Measurements from ENCODE around the gene LIPC.
A peak's percentile ranks its signal among the peaks of the same experiment; 100 is the strongest.

Gene LIPC

GRCh38 chr15:58515807-58516206 is 84.0 kb downstream of the LIPC start:
- no peak overlapping the region for H3K9ac ChIP-seq (ENCODE audit: low read depth, low read length)
- DNase-seq: peak; percentile 19
- no peaks in the 10 kb centered on the region for H3K9me3 ChIP-seq (ENCODE audit: insufficient read depth, low read length, severe bottlenecking)
- no peak for ATAC-seq (ENCODE audit: insufficient read depth, low read depth)
- H3K79me2 ChIP-seq (ENCODE audit: insufficient read depth, low read length): no peaks in the 10 kb centered on the region
- no peaks in the 10 kb centered on the region for H3K36me3 ChIP-seq (ENCODE audit: insufficient read depth, low read length)
- H3K27ac ChIP-seq (ENCODE audit: low read length): no peak overlapping the region; the same call in 1 of the 2 replicates
- no peak overlapping the region for H2AFZ ChIP-seq (ENCODE audit: low read depth, low read length)
- H3K4me1 ChIP-seq (ENCODE audit: insufficient read depth, low read length): peaks cover 34% of the 10 kb centered on the region
- no peak overlapping the region for H3K4me3 ChIP-seq (ENCODE audit: low read depth in 1 of 2, low read length in 2 of 2)
- H3K4me2 ChIP-seq (ENCODE audit: insufficient read depth, low read length): no peak overlapping the region
- H3K27me3 ChIP-seq (ENCODE audit: insufficient read depth, low read length, poor library complexity): no peaks in the 10 kb centered on the region
- H4K20me1 ChIP-seq (ENCODE audit: insufficient read depth, low read length): no peaks in the 10 kb centered on the region
- no peak for TF ChIP-seq EZH2 (IDR thresholded peaks at IDR 0.05; ENCODE audit: borderline replicate concordance, low read depth, low read length, severe bottlenecking)
- TF ChIP-seq, protein P1, sequence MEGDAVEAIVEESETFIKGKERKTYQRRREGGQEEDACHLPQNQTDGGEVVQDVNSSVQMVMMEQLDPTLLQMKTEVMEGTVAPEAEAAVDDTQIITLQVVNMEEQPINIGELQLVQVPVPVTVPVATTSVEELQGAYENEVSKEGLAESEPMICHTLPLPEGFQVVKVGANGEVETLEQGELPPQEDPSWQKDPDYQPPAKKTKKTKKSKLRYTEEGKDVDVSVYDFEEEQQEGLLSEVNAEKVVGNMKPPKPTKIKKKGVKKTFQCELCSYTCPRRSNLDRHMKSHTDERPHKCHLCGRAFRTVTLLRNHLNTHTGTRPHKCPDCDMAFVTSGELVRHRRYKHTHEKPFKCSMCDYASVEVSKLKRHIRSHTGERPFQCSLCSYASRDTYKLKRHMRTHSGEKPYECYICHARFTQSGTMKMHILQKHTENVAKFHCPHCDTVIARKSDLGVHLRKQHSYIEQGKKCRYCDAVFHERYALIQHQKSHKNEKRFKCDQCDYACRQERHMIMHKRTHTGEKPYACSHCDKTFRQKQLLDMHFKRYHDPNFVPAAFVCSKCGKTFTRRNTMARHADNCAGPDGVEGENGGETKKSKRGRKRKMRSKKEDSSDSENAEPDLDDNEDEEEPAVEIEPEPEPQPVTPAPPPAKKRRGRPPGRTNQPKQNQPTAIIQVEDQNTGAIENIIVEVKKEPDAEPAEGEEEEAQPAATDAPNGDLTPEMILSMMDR (IDR thresholded peaks at IDR 0.05; ENCODE audit: borderline replicate concordance, extremely low read depth, low read length, poor library complexity, severe bottlenecking): no peak

- Histone ChIP-seq H3K27me3 (ENCODE audit: insufficient read depth, low read length, poor library complexity) (no peaks in the 10 kb centered on the region), H3K4me2 (ENCODE audit: insufficient read depth, low read length) (peak overlapping the region; percentile 39), H3K9me3 (ENCODE audit: insufficient read depth, low read length, severe bottlenecking) (no peaks in the 10 kb centered on the region), H3K27ac (ENCODE audit: low read length) (peak overlapping the region; percentile 62), H3K9ac (ENCODE audit: low read depth, low read length) (peak overlapping the region; percentile 5), H3K36me3 (ENCODE audit: insufficient read depth, low read length) (no peaks in the 10 kb centered on the region), H4K20me1 (ENCODE audit: insufficient read depth, low read length) (no peaks in the 10 kb centered on the region), H3K79me2 (ENCODE audit: insufficient read depth, low read length) (no peaks in the 10 kb centered on the region), H3K4me3 (ENCODE audit: low read depth in 1 of 2, low read length in 2 of 2) (no peak overlapping the region), H3K4me1 (ENCODE audit: insufficient read depth, low read length) (peaks cover 34% of the 10 kb centered on the region), H2AFZ (ENCODE audit: low read depth, low read length) (peak overlapping the region; percentile 31)
- ATAC-seq (ENCODE audit: insufficient read depth, low read depth) (peak; percentile 86), DNase-seq (peak; percentile 76)
- TF ChIP-seq EZH2 (IDR thresholded peaks at IDR 0.05; ENCODE audit: borderline replicate concordance, low read depth, low read length, severe bottlenecking): no peak
- TF ChIP-seq, protein P1 (IDR thresholded peaks at IDR 0.05; ENCODE audit: borderline replicate concordance, extremely low read depth, low read length, poor library complexity, severe bottlenecking): peak; percentile 76
Measured at GRCh38 chr15:58517252-58517681, 85.5 kb downstream of the LIPC start.

GRCh38 chr15:58517682-58518525 is 86.1 kb downstream of the LIPC start:
- Histone ChIP-seq H3K36me3 (ENCODE audit: insufficient read depth, low read length) (no peaks in the 10 kb centered on the region), H3K79me2 (ENCODE audit: insufficient read depth, low read length) (no peaks in the 10 kb centered on the region), H3K9me3 (ENCODE audit: insufficient read depth, low read length, severe bottlenecking) (no peaks in the 10 kb centered on the region), H3K4me3 (ENCODE audit: low read depth in 1 of 2, low read length in 2 of 2) (no peak overlapping the region), H4K20me1 (ENCODE audit: insufficient read depth, low read length) (no peaks in the 10 kb centered on the region), H2AFZ (ENCODE audit: low read depth, low read length) (peak overlapping the region; percentile 31; the same call in 1 of the 2 replicates), H3K4me2 (ENCODE audit: insufficient read depth, low read length) (peak overlapping the region; percentile 39), H3K4me1 (ENCODE audit: insufficient read depth, low read length) (peaks cover 34% of the 10 kb centered on the region), H3K27me3 (ENCODE audit: insufficient read depth, low read length, poor library complexity) (no peaks in the 10 kb centered on the region), H3K27ac (ENCODE audit: low read length) (peak overlapping the region; percentile 62), H3K9ac (ENCODE audit: low read depth, low read length) (peak overlapping the region; percentile 5)
- DNase-seq: peak; percentile 40
- peak; percentile 25 for ATAC-seq (ENCODE audit: insufficient read depth, low read depth)
- TF ChIP-seq, protein P1 (IDR thresholded peaks at IDR 0.05; ENCODE audit: borderline replicate concordance, extremely low read depth, low read length, poor library complexity, severe bottlenecking): no peak
- no peak for TF ChIP-seq EZH2 (IDR thresholded peaks at IDR 0.05; ENCODE audit: borderline replicate concordance, low read depth, low read length, severe bottlenecking)

Measured in DND-41 (cell line).